Smooth muscle cell (in vitro differentiated cells): ENCODE results near the gene PABPC3. TPM values are rescaled to one million over a fixed set of nuclear protein-coding genes. Genes with fewer than 3 reads are reported as not detected.

ENCODE experiments used
- DNase-seq: peaks from one replicate; lab custom pipeline; 2025; ENCODE audit not compliant: unreplicated experiment; lab: John Stamatoyannopoulos, UW
- H2AFZ ChIP-seq: fragments of 200-600 bp; sonication (generic); 2 replicates; pipeline ENCODE4 v1.6.0; 2016; ENCODE audit warnings: antibody characterized with exemption, low read depth, mild to moderate bottlenecking
- H3F3A ChIP-seq: fragments of 200-600 bp; sonication (generic); 2 replicates; pipeline ENCODE4 v1.6.0; 2017; ENCODE audit warnings: antibody characterized with exemption, low read depth
- H3K27ac ChIP-seq: fragments of 200-600 bp; sonication (generic); 2 replicates; pipeline ENCODE4 v1.5.1; 2016; ENCODE audit warnings: low read depth, mild to moderate bottlenecking
- H3K27me3 ChIP-seq: fragments of 200-600 bp; sonication (generic); 2 replicates; pipeline ENCODE4 v1.6.1; 2016; ENCODE audit warnings: low read depth, mild to moderate bottlenecking
- H3K36me3 ChIP-seq: fragments of 200-600 bp; sonication (generic); 2 replicates; pipeline ENCODE4 v1.5.1; 2016; ENCODE audit warnings: low read depth
- H3K4me1 ChIP-seq: fragments of 200-600 bp; sonication (generic); 2 replicates; pipeline ENCODE4 v1.5.1; 2016; ENCODE audit warnings: low read depth
- H3K4me2 ChIP-seq: fragments of 200-600 bp; sonication (generic); 2 replicates; pipeline ENCODE4 v1.6.0; 2016; ENCODE audit warnings: mild to moderate bottlenecking
- H3K4me3 ChIP-seq: fragments of 200-600 bp; sonication (generic); 2 replicates; pipeline ENCODE4 v1.5.1; 2016; ENCODE audit warnings: mild to moderate bottlenecking
- H3K79me2 ChIP-seq: fragments of 200-600 bp; sonication (generic); 2 replicates; pipeline ENCODE4 v1.6.0; 2016; ENCODE audit warnings: low read depth, mild to moderate bottlenecking
- H3K9ac ChIP-seq: fragments of 200-600 bp; sonication (generic); 2 replicates; pipeline ENCODE4 v1.6.0; 2016; ENCODE audit warnings: low read depth
- H3K9me3 ChIP-seq: fragments of 200-600 bp; sonication (generic); replicated peaks from 2 replicates; pipeline ENCODE4 v1.5.1; 2016; ENCODE audit warnings: low read depth
- H4K20me1 ChIP-seq: fragments of 200-600 bp; sonication (generic); 2 replicates; pipeline ENCODE4 v1.6.0; 2016; ENCODE audit warnings: low read depth
- WGBS: methylation state at CpG from one replicate; pipeline ENCODE4 v1.1.7; 2016; ENCODE audit warnings: low lambda C conversion rate; 5-methylcytosine and 5-hydroxymethylcytosine counted together
- polyA plus RNA-seq: library from polyadenylated mRNA; unstranded; fragments of >200 nt; fragmentation: Nextera tagmentation; extraction: Ambion mirVana; gene quantifications from 2 replicates; pipeline ENCODE4 v1.2.1, GENCODE V29; 2016
- total RNA-seq: library from RNA; depleted of rRNA; stranded (reverse); fragments of >200 nt; gene quantifications from 2 replicates; pipeline ENCODE4 v1.2.3, GENCODE V29; 2014
- TF ChIP-seq, protein P1 (sequence below): fragments of 200-600 bp; sonication (generic); IDR thresholded peaks from 2 replicates; pipeline ENCODE4 v1.5.1; 2017; ENCODE audit warnings: borderline replicate concordance, mild to moderate bottlenecking, antibody characterized with exemption; ENCODE audit not compliant: insufficient read depth, poor library complexity, severe bottlenecking

PABPC3 gene
- total and polyA plus RNA-seq, 2 experiments from 2014 or later = 0.04 to 0.05 TPM

DNA sequence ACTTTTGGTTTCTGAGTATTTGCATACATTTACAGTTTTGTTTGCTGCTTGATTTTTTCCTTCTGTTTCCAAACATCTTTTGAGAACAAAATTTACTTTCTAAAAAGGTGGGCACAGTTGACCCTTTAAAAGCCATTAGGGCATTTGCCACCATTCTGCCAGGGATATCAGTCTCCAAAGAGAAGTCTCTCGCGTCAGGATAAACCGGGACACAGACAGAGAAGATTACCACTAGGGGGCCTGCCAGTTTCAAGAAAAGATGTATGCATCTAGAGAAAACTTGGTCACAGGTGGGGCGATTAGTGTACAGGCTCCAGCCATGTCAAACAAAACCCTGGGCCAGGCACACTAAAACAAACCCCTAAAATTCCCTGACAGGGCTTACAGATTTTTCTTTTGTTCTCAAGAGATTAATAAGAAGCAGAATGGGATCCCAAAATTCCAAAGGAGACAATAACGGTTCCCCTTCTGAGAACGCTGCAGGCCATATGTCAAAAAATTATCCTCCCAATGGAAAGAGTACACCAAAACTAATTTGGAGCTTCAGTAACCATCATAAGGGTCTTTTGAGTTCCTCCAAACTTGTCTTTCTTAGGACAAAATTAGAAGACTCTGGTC is 10.7 kb upstream of the PABPC3 start:
- Histone ChIP-seq H3K4me3 (no peak overlapping the region), H4K20me1 (no peaks in the 10 kb centered on the region)
- DNase-seq = no peak

DNA sequence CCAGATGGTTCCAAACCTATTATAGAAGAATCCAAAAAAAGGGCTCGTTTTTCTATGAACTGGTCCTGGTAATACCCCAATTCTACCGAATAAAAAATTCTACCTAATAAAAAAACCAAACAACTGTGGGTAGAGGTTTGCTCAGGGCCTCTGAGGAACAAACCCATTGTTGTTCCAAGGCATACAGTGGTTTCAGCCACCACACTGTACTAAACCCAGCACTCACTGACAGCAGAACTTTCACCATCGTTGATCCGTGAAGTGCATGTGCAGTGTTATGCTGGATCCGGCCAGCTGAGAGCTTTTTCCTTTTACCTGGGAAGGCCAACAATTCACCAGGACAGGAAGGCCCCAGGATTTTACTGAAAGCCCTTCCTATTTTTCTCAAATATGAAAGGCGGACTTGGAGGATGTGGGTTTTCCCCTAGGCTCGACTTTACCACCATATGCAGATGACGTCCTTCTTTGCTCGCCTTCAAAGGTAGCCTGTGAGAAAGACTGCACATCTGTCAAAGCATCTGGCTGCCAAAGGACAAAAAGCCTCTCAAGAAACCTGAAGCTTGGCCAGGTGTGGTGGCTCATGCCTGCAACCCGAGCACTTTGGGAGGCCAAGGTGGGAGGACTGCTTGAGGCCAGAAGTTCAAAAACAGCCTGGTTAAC is 7.2 kb upstream of the PABPC3 start:
- TF ChIP-seq, protein P1, sequence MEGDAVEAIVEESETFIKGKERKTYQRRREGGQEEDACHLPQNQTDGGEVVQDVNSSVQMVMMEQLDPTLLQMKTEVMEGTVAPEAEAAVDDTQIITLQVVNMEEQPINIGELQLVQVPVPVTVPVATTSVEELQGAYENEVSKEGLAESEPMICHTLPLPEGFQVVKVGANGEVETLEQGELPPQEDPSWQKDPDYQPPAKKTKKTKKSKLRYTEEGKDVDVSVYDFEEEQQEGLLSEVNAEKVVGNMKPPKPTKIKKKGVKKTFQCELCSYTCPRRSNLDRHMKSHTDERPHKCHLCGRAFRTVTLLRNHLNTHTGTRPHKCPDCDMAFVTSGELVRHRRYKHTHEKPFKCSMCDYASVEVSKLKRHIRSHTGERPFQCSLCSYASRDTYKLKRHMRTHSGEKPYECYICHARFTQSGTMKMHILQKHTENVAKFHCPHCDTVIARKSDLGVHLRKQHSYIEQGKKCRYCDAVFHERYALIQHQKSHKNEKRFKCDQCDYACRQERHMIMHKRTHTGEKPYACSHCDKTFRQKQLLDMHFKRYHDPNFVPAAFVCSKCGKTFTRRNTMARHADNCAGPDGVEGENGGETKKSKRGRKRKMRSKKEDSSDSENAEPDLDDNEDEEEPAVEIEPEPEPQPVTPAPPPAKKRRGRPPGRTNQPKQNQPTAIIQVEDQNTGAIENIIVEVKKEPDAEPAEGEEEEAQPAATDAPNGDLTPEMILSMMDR = no peak
- no peaks in the 10 kb centered on the region for H3K9me3 ChIP-seq
- no peaks in the 10 kb centered on the region for H3K36me3 ChIP-seq
- no peaks in the 10 kb centered on the region for H3K79me2 ChIP-seq
- H3K4me3 ChIP-seq = no peak overlapping the region
- no peak overlapping the region for H3K9ac ChIP-seq
- no peaks in the 10 kb centered on the region for H4K20me1 ChIP-seq
- DNase-seq = no peak
- no peaks in the 10 kb centered on the region for H3F3A ChIP-seq
- H3K4me2 ChIP-seq = no peak overlapping the region
- H2AFZ ChIP-seq = no peak overlapping the region
- no peaks in the 10 kb centered on the region for H3K27me3 ChIP-seq
- no peak overlapping the region for H3K27ac ChIP-seq
- H3K4me1 ChIP-seq = no peaks in the 10 kb centered on the region
- 91% methylated on average over 10 of the region's 10 CpGs for WGBS

More for the DNA sequence above, 10.7 kb upstream of the PABPC3 start:
- Histone ChIP-seq H2AFZ (no peak overlapping the region), H3K27ac (no peak overlapping the region), H3K4me1 (no peaks in the 10 kb centered on the region), H3K36me3 (no peaks in the 10 kb centered on the region), H3K9me3 (no peaks in the 10 kb centered on the region), H3F3A (no peaks in the 10 kb centered on the region), H3K79me2 (no peaks in the 10 kb centered on the region), H3K4me2 (no peak overlapping the region), H3K9ac (no peak overlapping the region), H3K27me3 (no peaks in the 10 kb centered on the region)
- WGBS = 45% methylated on average over 6 of the region's 6 CpGs
- TF ChIP-seq, protein P1 = peak; percentile 67

DNA sequence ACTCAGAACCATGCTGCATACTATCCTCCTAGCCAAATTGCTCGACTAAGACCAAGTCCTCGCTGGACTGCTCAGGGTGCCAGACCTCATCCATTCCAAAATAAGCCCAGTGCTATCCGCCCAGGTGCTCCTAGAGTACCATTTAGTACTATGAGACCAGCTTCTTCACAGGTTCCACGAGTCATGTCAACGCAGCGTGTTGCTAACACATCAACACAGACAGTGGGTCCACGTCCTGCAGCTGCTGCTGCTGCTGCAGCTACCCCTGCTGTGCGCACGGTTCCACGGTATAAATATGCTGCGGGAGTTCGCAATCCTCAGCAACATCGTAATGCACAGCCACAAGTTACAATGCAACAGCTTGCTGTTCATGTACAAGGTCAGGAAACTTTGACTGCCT is 1.5 kb downstream of the PABPC3 start:
- no peaks in the 10 kb centered on the region for H3K79me2 ChIP-seq
- WGBS = 95% methylated on average over 13 of the region's 13 CpGs

More for the DNA sequence above, 1.5 kb downstream of the PABPC3 start:
- TF ChIP-seq, protein P1 = no peak
- Histone ChIP-seq H3F3A (no peaks in the 10 kb centered on the region), H3K9ac (no peak overlapping the region), H3K9me3 (no peaks in the 10 kb centered on the region), H4K20me1 (no peaks in the 10 kb centered on the region), H3K27ac (no peak overlapping the region), H3K36me3 (no peaks in the 10 kb centered on the region), H3K27me3 (no peaks in the 10 kb centered on the region), H3K4me3 (no peak overlapping the region), H3K4me1 (no peaks in the 10 kb centered on the region), H2AFZ (no peak overlapping the region), H3K4me2 (no peak overlapping the region)
- no peak for DNase-seq
